ENCODE data around the gene DCLK3.

DNA sequence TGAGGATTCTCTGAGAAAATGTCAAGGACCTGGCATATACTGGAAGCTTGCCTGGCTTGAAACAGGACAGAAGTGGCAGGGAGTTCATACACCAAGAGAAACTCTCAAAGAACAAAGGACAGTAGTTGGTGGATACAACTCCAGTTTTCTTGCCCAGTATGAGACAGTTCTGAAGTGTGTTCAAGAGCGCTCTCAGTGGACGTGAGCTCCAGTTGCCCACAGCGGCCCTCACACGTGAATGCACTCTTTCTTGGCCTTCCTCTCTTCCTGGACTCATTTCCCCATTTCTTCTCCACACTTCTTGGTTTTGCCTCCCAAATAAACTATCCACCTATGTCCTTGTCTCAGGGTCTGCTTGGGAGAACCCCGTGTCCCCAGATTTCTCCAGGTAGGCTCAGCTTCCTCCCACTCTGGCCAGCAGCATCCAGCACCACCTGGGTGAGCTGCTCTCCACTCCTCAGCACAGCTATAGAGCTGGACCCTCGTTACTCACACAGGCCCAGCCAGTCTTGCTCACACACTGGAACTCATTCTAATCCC lies 54.5 kb downstream of the DCLK3 start:
- TF ChIP-seq, protein P1, sequence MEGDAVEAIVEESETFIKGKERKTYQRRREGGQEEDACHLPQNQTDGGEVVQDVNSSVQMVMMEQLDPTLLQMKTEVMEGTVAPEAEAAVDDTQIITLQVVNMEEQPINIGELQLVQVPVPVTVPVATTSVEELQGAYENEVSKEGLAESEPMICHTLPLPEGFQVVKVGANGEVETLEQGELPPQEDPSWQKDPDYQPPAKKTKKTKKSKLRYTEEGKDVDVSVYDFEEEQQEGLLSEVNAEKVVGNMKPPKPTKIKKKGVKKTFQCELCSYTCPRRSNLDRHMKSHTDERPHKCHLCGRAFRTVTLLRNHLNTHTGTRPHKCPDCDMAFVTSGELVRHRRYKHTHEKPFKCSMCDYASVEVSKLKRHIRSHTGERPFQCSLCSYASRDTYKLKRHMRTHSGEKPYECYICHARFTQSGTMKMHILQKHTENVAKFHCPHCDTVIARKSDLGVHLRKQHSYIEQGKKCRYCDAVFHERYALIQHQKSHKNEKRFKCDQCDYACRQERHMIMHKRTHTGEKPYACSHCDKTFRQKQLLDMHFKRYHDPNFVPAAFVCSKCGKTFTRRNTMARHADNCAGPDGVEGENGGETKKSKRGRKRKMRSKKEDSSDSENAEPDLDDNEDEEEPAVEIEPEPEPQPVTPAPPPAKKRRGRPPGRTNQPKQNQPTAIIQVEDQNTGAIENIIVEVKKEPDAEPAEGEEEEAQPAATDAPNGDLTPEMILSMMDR (IDR thresholded peaks at IDR 0.05 in 4 of 5, conservative IDR thresholded peaks at IDR 0.05 in 1 of 5), result no peak
- no peak for TF ChIP-seq POLR2A (IDR thresholded peaks at IDR 0.05)
